ENCODE measurements around the gene RBMS2.

Gene RBMS2

GRCh38 chr12:56529656-56530055, 8.0 kb downstream of the RBMS2 start:
- TF ChIP-seq REST (IDR thresholded peaks at IDR 0.05; ENCODE audit: insufficient read depth in 1 of 2, low read depth in 2 of 2, low read length in 2 of 2), result no peak
- no peak for TF ChIP-seq SIN3A (IDR thresholded peaks at IDR 0.05; ENCODE audit: borderline replicate concordance, insufficient read depth, low read length)
- no peak for TF ChIP-seq FOXP2 (optimal IDR thresholded peaks at IDR 0.05; ENCODE audit: borderline replicate concordance, extremely low read depth, extremely low read length, insufficient read depth)
- no peak for TF ChIP-seq TAF1 (IDR thresholded peaks at IDR 0.05; ENCODE audit: borderline replicate concordance, insufficient read depth, low read length)
- no peak for TF ChIP-seq POLR2AphosphoS5 (IDR thresholded peaks at IDR 0.05; ENCODE audit: low read depth, low read length)

GRCh38 chr12:56530390-56531055, 8.9 kb downstream of the RBMS2 start:
- TF ChIP-seq SIN3A (IDR thresholded peaks at IDR 0.05; ENCODE audit: borderline replicate concordance, insufficient read depth, low read length) (no peak), TAF1 (IDR thresholded peaks at IDR 0.05; ENCODE audit: borderline replicate concordance, insufficient read depth, low read length) (no peak), POLR2AphosphoS5 (IDR thresholded peaks at IDR 0.05; ENCODE audit: low read depth, low read length) (no peak), REST (IDR thresholded peaks at IDR 0.05; ENCODE audit: insufficient read depth in 1 of 2, low read depth in 2 of 2, low read length in 2 of 2) (no peak), FOXP2 (optimal IDR thresholded peaks at IDR 0.05; ENCODE audit: borderline replicate concordance, extremely low read depth, extremely low read length, insufficient read depth) (no peak)

- TF ChIP-seq TAF1 (IDR thresholded peaks at IDR 0.05; ENCODE audit: borderline replicate concordance, insufficient read depth, low read length) (no peak), POLR2AphosphoS5 (IDR thresholded peaks at IDR 0.05; ENCODE audit: low read depth, low read length) (no peak), REST (IDR thresholded peaks at IDR 0.05; ENCODE audit: insufficient read depth in 1 of 2, low read depth in 2 of 2, low read length in 2 of 2) (no peak)
These were observed 15.9 kb downstream of the RBMS2 start for GRCh38 chr12:56537546-56537945.

GRCh38 chr12:56541631-56542030, 20.0 kb downstream of the RBMS2 start:
- TF ChIP-seq FOXP2 (optimal IDR thresholded peaks at IDR 0.05; ENCODE audit: borderline replicate concordance, extremely low read depth, extremely low read length, insufficient read depth), result no peak

GRCh38 chr12:56542164-56542563, 20.5 kb downstream of the RBMS2 start:
- no peak for TF ChIP-seq REST (IDR thresholded peaks at IDR 0.05; ENCODE audit: insufficient read depth in 1 of 2, low read depth in 2 of 2, low read length in 2 of 2)
- no peak for TF ChIP-seq TAF1 (IDR thresholded peaks at IDR 0.05; ENCODE audit: borderline replicate concordance, insufficient read depth, low read length)
- no peak for TF ChIP-seq FOXP2 (optimal IDR thresholded peaks at IDR 0.05; ENCODE audit: borderline replicate concordance, extremely low read depth, extremely low read length, insufficient read depth)
- TF ChIP-seq POLR2AphosphoS5 (IDR thresholded peaks at IDR 0.05; ENCODE audit: low read depth, low read length), result no peak
- TF ChIP-seq SIN3A (IDR thresholded peaks at IDR 0.05; ENCODE audit: borderline replicate concordance, insufficient read depth, low read length), result no peak
